ENCODE measurements around the gene UBAC2.

GRCh38 chr13:99221567-99222239 lies 21.0 kb downstream of the UBAC2 start:
- TF ChIP-seq CTCF (IDR thresholded peaks at IDR 0.05) = no peak
- TF ChIP-seq POLR2A (IDR thresholded peaks at IDR 0.05) = no peak
- no peak for TF ChIP-seq POLR2AphosphoS5 (IDR thresholded peaks at IDR 0.05; ENCODE audit: insufficient read depth in 1 of 2, low read depth in 1 of 2)
